HG03108 (cell line): Measurements from ENCODE around the gene NLRX1.
"Not testable (repeated sequence)": the region's sequence is repeated elsewhere in the genome, so short reads cannot be mapped to it uniquely, and the experiment has no call there.

Experiments
- ATAC-seq: cut with Tn5 transposase; IDR thresholded peaks from one replicate; pipeline ENCODE4 v1.9.1; 2021; ENCODE audit warnings: moderate library complexity; ENCODE audit not compliant: unreplicated experiment

NLRX1 gene

GRCh38 chr11:119181677-119182412 lies 13.3 kb downstream of the NLRX1 start:
- ATAC-seq: no peak

GRCh38 chr11:119184399-119184798 lies 15.9 kb downstream of the NLRX1 start:
- not testable (repeated sequence) for ATAC-seq

DNA sequence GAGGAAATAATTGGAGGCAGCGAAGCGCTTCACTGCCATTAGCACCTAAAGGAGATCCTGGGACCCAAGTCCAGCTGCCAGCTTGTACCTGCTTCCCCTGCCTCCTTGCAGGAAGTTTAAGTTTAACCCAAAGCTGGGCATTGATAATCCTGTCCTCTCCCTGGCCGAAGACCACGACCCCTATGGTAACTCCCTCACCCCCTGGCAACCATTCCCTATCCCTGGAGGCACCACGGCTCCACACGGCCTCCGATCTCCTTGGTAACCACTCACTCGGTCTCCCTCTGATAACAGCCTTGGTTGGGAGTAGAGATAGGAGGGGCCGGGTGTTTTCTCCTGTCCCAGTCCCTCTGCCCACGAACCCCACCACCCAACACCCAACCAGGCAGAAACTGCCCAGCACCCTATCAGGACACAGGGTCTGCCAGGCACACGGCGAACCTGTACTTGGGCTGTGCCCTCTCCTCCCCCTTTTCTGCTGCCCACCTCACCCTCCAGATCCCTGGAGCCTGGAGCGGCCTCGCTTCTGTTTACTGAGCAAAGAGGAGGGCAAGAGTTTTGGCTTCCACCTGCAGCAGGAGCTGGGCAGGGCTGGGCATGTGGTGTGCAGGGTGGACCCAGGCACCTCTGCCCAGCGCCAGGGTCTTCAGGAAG lies 17.6 kb downstream of the NLRX1 start:
- ATAC-seq: no peak

DNA sequence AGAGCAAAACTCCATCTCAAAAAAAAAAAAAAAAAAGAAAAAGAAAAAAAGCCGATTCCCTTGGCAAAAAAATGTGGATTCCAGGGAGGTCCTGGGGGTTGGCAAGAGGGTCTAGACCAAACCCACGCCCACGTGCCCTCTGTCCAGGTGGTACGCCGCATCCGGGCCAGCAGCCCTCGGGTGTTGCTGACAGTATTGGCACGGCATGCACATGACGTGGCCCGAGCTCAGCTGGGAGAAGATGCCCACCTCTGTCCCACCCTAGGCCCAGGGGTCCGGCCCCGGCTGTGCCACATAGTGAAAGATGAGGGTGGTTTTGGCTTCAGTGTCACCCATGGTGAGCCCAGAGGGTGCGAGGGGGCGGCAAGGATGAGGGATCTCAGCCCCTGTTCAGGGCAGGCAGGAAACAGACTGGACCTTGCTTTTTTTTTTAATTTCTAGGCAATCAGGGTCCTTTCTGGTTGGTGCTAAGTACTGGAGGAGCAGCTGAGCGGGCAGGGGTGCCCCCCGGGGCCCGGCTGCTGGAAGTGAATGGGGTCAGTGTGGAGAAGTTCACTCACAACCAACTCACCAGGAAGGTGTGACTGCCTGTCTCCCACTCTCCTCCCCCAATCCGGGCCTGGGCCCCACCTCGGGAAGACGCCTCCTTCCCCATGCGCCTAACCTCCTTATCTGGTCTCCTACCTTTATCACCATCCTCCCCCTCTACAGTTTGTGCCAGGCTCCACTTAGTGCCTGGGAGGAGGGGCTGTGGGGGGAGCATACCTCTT lies 18.8 kb downstream of the NLRX1 start:
- no peak for ATAC-seq

- ATAC-seq: no peak
Measured at GRCh38 chr11:119188067-119188466, 19.5 kb downstream of the NLRX1 start.

- ATAC-seq: no peak
Measured at GRCh38 chr11:119188887-119189286, 20.4 kb downstream of the NLRX1 start.

DNA sequence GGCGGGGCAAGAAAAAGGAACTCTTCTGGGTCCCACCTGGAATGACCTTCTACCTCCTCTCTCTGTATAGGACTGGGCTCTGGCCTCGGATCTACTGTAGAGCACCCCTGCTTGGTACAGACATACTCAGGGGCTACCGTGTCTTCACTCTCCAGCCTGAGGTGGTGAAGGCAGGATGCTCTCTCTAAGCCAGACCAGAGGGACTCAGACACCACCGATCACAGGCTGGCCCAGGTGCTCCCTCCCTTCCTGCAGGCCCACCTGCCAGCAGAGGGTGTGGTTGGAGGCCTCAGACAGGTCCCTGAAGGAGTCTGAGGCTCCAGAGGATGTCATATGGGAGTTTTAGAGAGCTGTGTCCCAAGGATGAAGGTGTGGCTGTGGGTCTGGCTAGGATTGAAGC lies 20.9 kb downstream of the NLRX1 start:
- no peak for ATAC-seq

- no peak for ATAC-seq
Measured at GRCh38 chr11:119190531-119190930, 22.0 kb downstream of the NLRX1 start.

- not testable (repeated sequence) for ATAC-seq
Measured at GRCh38 chr11:119191265-119191664, 22.7 kb downstream of the NLRX1 start.

- no peak for ATAC-seq
Measured at GRCh38 chr11:119192111-119192510, 23.6 kb downstream of the NLRX1 start.

DNA sequence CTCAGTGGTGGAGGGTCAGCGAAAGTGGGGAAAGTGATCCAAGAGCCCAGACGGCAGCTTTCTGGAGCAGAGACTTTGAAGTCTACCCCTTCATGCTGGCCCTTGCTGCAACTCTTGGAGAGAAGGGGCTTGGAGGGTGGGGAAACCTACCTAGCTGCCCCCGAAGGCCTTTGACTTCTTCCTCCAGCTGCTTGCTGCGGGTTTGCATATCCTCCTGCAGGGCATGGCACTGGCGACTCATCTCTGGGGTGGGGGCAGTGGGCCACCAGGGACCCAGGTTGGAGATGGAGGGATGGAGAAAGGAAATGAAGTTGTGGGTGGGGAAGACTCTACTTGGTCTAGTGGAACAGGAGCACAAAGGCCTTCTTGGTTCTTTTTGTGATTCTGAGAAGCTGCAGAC lies 24.5 kb downstream of the NLRX1 start:
- ATAC-seq: no peak

- ATAC-seq: no peak
Measured at GRCh38 chr11:119193626-119194025, 25.1 kb downstream of the NLRX1 start.

DNA sequence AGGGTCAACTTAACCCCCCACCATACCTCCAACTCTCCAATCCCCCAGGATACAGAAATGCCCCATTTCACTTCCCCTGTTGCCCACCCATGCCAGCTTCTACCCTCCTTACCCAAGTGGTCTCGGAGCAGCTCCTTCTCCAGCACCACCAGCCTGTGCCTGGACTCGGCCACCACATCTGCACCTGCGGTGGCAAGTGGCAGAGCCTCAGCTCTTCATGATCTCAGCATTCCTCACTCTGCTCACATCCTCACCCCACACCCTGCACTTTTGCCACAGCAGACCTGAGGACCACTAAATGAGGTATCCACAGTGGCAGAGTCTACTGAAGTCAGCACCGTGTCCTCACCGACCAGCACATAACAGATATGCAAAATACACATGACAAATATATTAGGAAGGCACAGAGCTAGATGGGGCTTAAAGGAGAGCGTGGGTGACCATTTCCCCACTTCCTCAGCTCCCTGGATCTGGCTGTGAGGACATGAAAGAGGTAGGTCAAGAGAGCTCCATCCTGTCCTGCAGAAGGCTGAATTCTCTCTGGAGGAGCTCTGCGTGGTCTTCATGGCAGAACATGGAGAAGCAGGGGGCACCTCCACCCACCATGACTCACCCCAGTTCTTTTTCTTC lies 26.4 kb downstream of the NLRX1 start:
- ATAC-seq: no peak

- no peak for ATAC-seq
Measured at GRCh38 chr11:119195680-119196079, 27.2 kb downstream of the NLRX1 start.

DNA sequence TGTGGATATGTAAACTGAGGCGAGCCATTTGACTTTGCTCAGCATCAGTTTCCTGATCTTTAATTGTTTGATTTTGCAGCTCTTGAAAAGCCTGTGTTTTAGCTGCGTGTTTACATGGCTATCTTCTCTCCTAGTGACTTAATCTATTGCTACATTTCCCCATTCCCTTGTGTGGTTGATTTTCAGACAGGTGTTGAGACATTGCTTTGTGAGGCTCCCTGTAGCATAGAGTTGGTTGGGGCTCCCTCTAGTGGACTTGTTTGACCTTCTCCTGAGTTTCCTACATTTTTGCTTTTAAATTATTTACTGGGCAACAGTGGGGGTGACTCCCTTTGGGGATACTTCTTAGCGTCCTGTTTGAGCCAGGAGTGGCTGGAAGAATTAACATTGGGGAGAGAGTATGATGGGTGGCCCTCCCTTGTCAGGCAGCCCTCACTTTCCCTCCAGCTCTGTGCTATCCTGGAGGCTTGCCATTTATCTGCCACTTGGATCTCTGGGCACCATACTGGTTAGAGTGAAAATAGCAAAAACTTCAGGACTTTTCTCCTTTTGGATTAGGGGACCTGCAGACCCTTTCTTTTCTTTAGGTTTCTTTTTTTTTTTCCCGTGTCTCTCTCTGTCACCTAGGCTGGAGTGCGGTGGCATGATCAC lies 28.4 kb downstream of the NLRX1 start:
- no peak for ATAC-seq

GRCh38 chr11:119198925-119199324 lies 30.4 kb downstream of the NLRX1 start:
- ATAC-seq: no peak

DNA sequence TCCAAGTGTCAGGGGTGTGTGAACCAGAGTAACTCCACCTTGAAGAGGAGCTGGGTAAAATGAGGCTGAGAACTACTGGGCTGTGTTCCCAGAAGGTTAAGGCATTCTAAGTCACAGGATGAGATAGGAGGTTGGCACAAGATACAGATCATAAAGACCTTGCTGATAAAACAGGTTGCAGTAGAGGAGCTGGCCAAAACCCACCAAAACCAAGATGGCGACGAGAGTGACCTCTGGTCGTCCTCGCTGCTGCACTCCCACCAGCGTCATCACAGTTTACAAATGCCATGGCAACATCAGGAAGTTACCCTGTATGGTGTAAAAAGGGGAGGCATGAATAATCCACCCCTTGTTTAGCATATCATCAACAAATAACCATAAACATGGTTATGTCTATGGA lies 32.7 kb downstream of the NLRX1 start:
- not testable (repeated sequence) for ATAC-seq

DNA sequence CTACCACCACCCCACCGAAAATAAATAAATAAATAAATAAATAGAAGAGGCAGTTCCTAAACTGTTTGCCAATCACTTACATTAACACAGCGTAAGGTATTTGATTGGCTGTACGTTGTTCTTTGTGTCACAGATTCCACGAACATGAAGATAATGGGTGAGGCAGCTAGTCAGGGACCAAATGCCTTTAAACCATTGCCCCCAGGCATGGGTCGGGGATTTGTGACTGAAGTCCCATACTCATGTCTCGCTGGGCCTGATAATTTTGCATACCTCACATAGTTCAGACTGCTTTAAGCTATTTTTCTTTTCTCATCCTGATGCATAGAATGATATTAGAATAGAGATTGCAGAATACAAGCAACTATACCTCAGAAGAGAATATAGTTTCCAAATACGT lies 34.0 kb downstream of the NLRX1 start:
- no peak for ATAC-seq

GRCh38 chr11:119204066-119204465 lies 35.5 kb downstream of the NLRX1 start:
- no peak for ATAC-seq

DNA sequence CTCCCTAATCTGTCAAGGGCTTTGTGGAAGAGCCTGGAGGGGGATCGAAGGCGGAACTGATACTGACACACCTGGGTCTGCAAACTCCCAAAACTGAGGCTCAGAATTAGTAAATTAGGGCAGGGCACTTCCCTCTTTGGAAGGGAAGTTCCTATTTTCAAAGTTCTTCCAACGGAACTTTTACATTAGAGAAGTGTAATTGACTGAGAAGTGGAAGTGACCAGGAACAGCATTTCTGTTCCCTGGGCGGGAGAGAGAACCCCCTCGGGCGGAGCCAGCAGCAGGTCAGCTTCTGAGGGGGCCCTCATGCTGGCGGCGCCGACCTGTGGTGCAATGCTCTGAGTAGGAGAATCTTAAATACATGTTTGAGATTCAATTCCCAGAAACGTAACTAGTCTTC lies 36.6 kb downstream of the NLRX1 start:
- no peak for ATAC-seq
